Loucy (cell line): ENCODE results near the gene ERICH6B.

Experiments
- H2AFZ ChIP-seq: fragments of 200-600 bp; sonication (generic); 2 replicates; pipeline ENCODE4 v1.6.0; 2016; ENCODE audit warnings: antibody characterized with exemption, mild to moderate bottlenecking, low read length, moderate library complexity
- H3F3A ChIP-seq: fragments of 200-600 bp; 2 replicates; pipeline ENCODE4 v1.6.0; 2016; ENCODE audit warnings: antibody characterized with exemption, low read depth, mild to moderate bottlenecking
- H3K27me3 ChIP-seq: fragments of 200-600 bp; sonication (generic); 2 replicates; pipeline ENCODE4 v1.6.1; 2014; ENCODE audit warnings: low read length, mild to moderate bottlenecking; ENCODE audit not compliant: insufficient read depth, poor library complexity, severe bottlenecking
- H3K36me3 ChIP-seq: fragments of 200-600 bp; sonication (generic); 2 replicates; pipeline ENCODE4 v1.6.1; 2016; ENCODE audit warnings: low read length; ENCODE audit not compliant: insufficient read depth
- H3K4me1 ChIP-seq: fragments of 200-600 bp; sonication (generic); 2 replicates; pipeline ENCODE4 v1.5.1; 2014; ENCODE audit warnings: low read length, mild to moderate bottlenecking; ENCODE audit not compliant: insufficient read depth, poor library complexity, severe bottlenecking
- H3K4me2 ChIP-seq: fragments of 200-600 bp; sonication (generic); 2 replicates; pipeline ENCODE4 v1.6.0; 2014; ENCODE audit warnings: antibody characterized with exemption, low read length, low read depth, mild to moderate bottlenecking; ENCODE audit not compliant: poor library complexity, severe bottlenecking
- H3K4me3 ChIP-seq: fragments of 200-600 bp; sonication (generic); 2 replicates; pipeline ENCODE4 v1.5.1; 2014; ENCODE audit warnings: low read length, mild to moderate bottlenecking, mixed read lengths; ENCODE audit not compliant: poor library complexity, severe bottlenecking
- H3K79me2 ChIP-seq: fragments of 200-600 bp; sonication (generic); 2 replicates; pipeline ENCODE4 v1.6.1; 2014; ENCODE audit warnings: low read length; ENCODE audit not compliant: insufficient read depth
- H3K9ac ChIP-seq: fragments of 200-600 bp; sonication (generic); 2 replicates; pipeline ENCODE4 v1.6.0; 2014; ENCODE audit warnings: mild to moderate bottlenecking, low read depth, low read length, moderate library complexity; ENCODE audit not compliant: poor library complexity, severe bottlenecking
- H3K9me2 ChIP-seq: fragments of 200-600 bp; sonication (generic); replicated peaks from 2 replicates; pipeline ENCODE4 v1.6.1; 2016; ENCODE audit warnings: low read depth, low read length, mixed read lengths
- H3K9me3 ChIP-seq: fragments of 200-600 bp; sonication (generic); 2 replicates; pipeline ENCODE4 v1.6.1; 2014; ENCODE audit warnings: mild to moderate bottlenecking, antibody characterized with exemption, low read length, low read depth; ENCODE audit not compliant: insufficient read depth
- H4K20me1 ChIP-seq: fragments of 200-600 bp; sonication (generic); 2 replicates; pipeline ENCODE4 v1.6.0; 2014; ENCODE audit warnings: antibody characterized with exemption, low read length, mild to moderate bottlenecking; ENCODE audit not compliant: insufficient read depth, poor library complexity, severe bottlenecking
- EZH2phosphoT487 ChIP-seq: fragments of 200-600 bp; IDR thresholded peaks from 2 replicates; pipeline ENCODE4 v1.6.1; 2018; ENCODE audit warnings: antibody characterized with exemption, mild to moderate bottlenecking, moderate library complexity, borderline replicate concordance
- TF ChIP-seq, protein P1 (sequence below): fragments of 200-600 bp; sonication (generic); conservative IDR thresholded peaks from 2 replicates; pipeline ENCODE4 v1.5.1; 2014; ENCODE audit warnings: mild to moderate bottlenecking, antibody characterized with exemption, low read length

ERICH6B gene

DNA sequence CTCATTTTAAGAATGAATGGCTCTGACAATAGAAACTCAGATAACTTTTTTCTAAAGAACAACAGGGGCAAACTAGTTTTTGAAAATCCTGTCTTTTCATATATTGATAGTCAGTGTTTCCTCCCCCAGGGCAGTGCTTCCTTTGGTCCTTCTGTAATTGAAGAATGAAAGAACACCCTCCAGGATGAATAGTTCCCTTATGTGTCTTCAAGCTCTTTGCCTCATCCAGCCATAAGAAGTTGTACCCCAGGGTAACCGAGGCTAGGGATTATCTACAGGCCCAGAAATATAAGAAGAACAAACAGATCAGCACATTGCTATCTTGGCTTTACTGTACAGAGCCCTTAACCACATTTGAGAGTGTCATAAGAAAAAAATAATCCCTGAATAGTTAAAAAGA is 12.1 kb upstream of the ERICH6B start:
- Histone ChIP-seq H2AFZ (peak overlapping the region; percentile 76), H3K9ac (no peak overlapping the region), H3K9me3 (no peaks in the 10 kb centered on the region), H3K4me3 (no peak overlapping the region), H4K20me1 (no peaks in the 10 kb centered on the region), H3K27me3 (no peaks in the 10 kb centered on the region), H3F3A (0 out of 2 replicates have a peak, but pooled peaks cover 4% of the 10 kb centered on the region), H3K4me2 (peak overlapping the region; percentile 63), H3K36me3 (no peaks in the 10 kb centered on the region), H3K9me2 (no peaks in the 10 kb centered on the region), H3K79me2 (no peaks in the 10 kb centered on the region), H3K4me1 (peaks cover 19% of the 10 kb centered on the region)
- no peak for TF ChIP-seq EZH2phosphoT487
- TF ChIP-seq, protein P1, sequence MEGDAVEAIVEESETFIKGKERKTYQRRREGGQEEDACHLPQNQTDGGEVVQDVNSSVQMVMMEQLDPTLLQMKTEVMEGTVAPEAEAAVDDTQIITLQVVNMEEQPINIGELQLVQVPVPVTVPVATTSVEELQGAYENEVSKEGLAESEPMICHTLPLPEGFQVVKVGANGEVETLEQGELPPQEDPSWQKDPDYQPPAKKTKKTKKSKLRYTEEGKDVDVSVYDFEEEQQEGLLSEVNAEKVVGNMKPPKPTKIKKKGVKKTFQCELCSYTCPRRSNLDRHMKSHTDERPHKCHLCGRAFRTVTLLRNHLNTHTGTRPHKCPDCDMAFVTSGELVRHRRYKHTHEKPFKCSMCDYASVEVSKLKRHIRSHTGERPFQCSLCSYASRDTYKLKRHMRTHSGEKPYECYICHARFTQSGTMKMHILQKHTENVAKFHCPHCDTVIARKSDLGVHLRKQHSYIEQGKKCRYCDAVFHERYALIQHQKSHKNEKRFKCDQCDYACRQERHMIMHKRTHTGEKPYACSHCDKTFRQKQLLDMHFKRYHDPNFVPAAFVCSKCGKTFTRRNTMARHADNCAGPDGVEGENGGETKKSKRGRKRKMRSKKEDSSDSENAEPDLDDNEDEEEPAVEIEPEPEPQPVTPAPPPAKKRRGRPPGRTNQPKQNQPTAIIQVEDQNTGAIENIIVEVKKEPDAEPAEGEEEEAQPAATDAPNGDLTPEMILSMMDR, result no peak

DNA sequence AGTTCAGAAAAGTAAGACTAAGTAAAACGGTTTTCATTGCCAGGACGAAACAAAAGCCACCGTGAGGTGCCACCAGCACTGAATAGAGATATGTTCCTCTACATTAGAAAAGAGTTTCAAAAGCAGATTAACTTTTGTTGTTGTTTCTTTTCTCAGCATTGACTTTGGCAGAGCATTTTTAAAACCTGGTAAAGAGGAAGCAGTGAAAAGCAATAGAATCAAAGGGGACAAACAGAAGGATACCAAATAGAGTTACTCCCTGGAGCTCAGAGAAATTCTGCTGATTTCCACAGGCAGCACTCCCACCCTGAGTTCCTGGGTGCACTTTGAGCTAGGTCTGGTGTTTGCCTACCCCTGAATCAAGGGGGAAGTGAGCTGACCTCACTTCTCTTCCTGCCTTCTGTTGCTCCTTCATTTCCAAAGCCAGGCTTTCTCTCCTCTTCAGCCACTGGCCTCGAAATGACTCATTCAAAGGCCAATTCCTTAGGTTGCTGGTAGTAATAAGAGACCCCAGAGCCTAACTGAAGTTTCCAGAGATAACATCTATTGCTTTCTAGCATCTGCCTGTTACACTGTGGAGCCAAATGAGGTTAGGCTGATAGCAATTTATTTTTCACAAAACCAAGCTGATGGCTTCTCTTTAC is 11.3 kb upstream of the ERICH6B start:
- H3K79me2 ChIP-seq, result no peaks in the 10 kb centered on the region
- H3F3A ChIP-seq, result 0 out of 2 replicates have a peak, but pooled peaks cover 4% of the 10 kb centered on the region
- peak overlapping the region; percentile 76 for H2AFZ ChIP-seq
- no peaks in the 10 kb centered on the region for H3K27me3 ChIP-seq
- H3K4me1 ChIP-seq, result peaks cover 19% of the 10 kb centered on the region
- H4K20me1 ChIP-seq, result no peaks in the 10 kb centered on the region
- no peaks in the 10 kb centered on the region for H3K36me3 ChIP-seq
- H3K9me2 ChIP-seq, result no peaks in the 10 kb centered on the region
- H3K9me3 ChIP-seq, result no peaks in the 10 kb centered on the region
- H3K4me2 ChIP-seq, result peak overlapping the region; percentile 63
- peak overlapping the region; percentile 39 for H3K9ac ChIP-seq
- no peak for TF ChIP-seq EZH2phosphoT487
- TF ChIP-seq, protein P1, result no peak
- peak overlapping the region; percentile 3 for H3K4me3 ChIP-seq

DNA sequence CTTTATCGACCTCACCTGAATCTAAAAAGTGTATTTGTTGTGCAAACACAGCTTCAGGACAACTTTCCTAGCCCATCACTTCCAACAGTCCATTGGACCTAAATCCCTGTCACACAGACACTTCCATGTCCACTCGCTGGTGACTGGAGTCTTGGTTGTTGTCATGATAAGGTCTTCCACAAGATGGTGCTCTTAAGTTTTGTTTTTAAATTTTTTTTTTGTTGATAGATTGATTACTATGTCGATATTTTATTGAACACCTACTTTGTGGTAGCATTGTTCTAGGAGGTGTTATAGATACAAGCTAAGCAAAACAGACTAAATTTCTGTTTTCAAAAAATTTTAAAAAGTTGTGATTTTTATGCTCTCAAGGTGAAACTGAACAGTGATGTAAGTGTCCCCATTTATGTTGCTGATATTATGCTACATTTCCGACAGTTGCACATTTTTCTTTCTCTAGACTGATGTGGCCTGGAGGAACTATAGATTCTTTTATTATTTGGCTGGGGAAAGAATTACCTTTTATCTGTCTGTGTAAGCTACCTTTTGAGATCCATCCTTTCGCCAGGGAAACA is 8.1 kb upstream of the ERICH6B start:
- Histone ChIP-seq H3K79me2 (no peaks in the 10 kb centered on the region), H3K9ac (no peak overlapping the region), H3K9me2 (no peaks in the 10 kb centered on the region), H2AFZ (no peak overlapping the region), H4K20me1 (no peaks in the 10 kb centered on the region), H3K4me1 (peaks cover 19% of the 10 kb centered on the region), H3K36me3 (no peaks in the 10 kb centered on the region), H3K27me3 (no peaks in the 10 kb centered on the region), H3F3A (0 out of 2 replicates have a peak, but pooled peaks cover 4% of the 10 kb centered on the region), H3K9me3 (no peaks in the 10 kb centered on the region), H3K4me2 (no peak overlapping the region), H3K4me3 (no peak overlapping the region)
- no peak for TF ChIP-seq EZH2phosphoT487
- TF ChIP-seq, protein P1, result peak; percentile 91
